Transverse colon (tissue), 4 donors: ENCODE data around the gene METTL1.

Experiments used
- EP300 ChIP-seq: sonication (generic); formaldehyde crosslinking; IDR thresholded peaks from one replicate; pipeline ENCODE4 v1.6.1; 2017; ENCODE audit warnings: antibody characterized with exemption, low read depth
- POLR2A ChIP-seq: fragments of 450-650 bp; IDR thresholded peaks from one replicate; pipeline ENCODE4 v1.6.1; 2016; ENCODE audit warnings: antibody characterized with exemption, mild to moderate bottlenecking, moderate library complexity
- POLR2AphosphoS5 ChIP-seq, 3 donors: sonication (generic); formaldehyde crosslinking; IDR thresholded peaks; one replicate each; pipeline ENCODE4 v1.6.1; 2016; ENCODE audit warnings: antibody characterized with exemption in 3 of 3
- TF ChIP-seq, protein P1 (sequence below), 5 experiments: fragments of 200-600 bp in 3 of 5; fragments of 450-650 bp in 2 of 5; sonication (generic) in 3 of 5; IDR thresholded peaks; 1 replicate in 2 of 5; 2 replicates in 3 of 5; pipeline ENCODE4 v1.5.1; 2016 to 2017; ENCODE audit warnings: antibody characterized with exemption in 5 of 5, inconsistent platforms in 3 of 5, mild to moderate bottlenecking in 2 of 5, moderate library complexity in 1 of 5

DNA sequence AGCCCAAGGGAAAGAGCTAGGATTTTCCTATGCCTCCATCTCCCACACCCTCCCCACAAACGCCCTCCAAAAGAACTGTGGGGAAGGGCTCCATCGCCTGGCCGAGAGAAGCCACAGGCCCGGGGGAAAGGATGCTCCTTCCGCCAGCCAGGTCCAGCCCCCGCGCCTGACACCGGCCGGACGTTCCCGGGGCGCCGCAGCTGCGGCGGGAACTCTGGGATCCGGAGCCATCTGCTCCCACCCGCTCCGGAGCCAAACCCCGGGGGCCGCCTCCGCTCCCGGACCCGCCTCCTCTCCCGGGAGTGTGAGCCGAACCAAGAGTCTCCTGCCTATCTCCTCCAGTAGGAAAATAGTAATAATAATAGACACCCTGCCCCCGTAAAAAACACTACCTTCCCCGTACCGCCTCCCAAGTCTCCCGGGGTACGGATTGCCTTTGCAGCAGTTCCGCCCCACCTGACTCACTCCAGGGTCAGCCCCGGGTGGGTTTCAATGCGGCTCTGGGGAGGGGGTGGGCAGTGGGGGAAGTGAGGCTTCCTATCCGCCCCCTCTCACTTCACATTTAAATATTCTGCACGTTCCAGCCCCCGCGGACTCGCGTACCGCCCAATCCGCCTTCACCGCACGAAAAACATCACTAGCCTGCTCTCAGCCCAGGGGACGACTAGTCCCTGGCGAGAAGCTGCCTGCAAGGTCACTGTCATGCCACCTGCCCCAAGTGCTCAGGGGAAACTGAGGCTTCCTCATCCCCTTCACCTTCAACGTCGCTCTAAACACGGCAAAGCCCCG lies 35.8 kb downstream of the METTL1 start:
- no peak for TF ChIP-seq POLR2A
- TF ChIP-seq, protein P1, sequence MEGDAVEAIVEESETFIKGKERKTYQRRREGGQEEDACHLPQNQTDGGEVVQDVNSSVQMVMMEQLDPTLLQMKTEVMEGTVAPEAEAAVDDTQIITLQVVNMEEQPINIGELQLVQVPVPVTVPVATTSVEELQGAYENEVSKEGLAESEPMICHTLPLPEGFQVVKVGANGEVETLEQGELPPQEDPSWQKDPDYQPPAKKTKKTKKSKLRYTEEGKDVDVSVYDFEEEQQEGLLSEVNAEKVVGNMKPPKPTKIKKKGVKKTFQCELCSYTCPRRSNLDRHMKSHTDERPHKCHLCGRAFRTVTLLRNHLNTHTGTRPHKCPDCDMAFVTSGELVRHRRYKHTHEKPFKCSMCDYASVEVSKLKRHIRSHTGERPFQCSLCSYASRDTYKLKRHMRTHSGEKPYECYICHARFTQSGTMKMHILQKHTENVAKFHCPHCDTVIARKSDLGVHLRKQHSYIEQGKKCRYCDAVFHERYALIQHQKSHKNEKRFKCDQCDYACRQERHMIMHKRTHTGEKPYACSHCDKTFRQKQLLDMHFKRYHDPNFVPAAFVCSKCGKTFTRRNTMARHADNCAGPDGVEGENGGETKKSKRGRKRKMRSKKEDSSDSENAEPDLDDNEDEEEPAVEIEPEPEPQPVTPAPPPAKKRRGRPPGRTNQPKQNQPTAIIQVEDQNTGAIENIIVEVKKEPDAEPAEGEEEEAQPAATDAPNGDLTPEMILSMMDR (IDR thresholded peaks at IDR 0.05) = no peak
- TF ChIP-seq EP300 = no peak
- TF ChIP-seq POLR2AphosphoS5 (IDR thresholded peaks at IDR 0.05) = no peak
